ENCODE results near the gene KIF5A.

KIF5A gene

GRCh38 chr12:57623811-57624390 is 74.1 kb downstream of the KIF5A start:
- H3K4me3 ChIP-seq (ENCODE audit: low read depth, low read length) = no peak overlapping the region
- TF ChIP-seq CTCF (IDR thresholded peaks at IDR 0.05; ENCODE audit: borderline replicate concordance, insufficient read depth, low read depth, low read length) = no peak

GRCh38 chr12:57624441-57625220 is 74.8 kb downstream of the KIF5A start:
- no peak overlapping the region for H3K4me3 ChIP-seq (ENCODE audit: low read depth, low read length)
- TF ChIP-seq CTCF (IDR thresholded peaks at IDR 0.05; ENCODE audit: borderline replicate concordance, insufficient read depth, low read depth, low read length) = no peak

GRCh38 chr12:57625261-57626032 is 75.6 kb downstream of the KIF5A start:
- no peak overlapping the region for H3K4me3 ChIP-seq (ENCODE audit: low read depth, low read length)
- no peak for TF ChIP-seq CTCF (IDR thresholded peaks at IDR 0.05; ENCODE audit: borderline replicate concordance, insufficient read depth, low read depth, low read length)

- H3K4me3 ChIP-seq (ENCODE audit: low read depth, low read length) = no peak overlapping the region
- no peak for TF ChIP-seq CTCF (IDR thresholded peaks at IDR 0.05; ENCODE audit: borderline replicate concordance, insufficient read depth, low read depth, low read length)
These were observed 76.5 kb downstream of the KIF5A start for GRCh38 chr12:57626111-57626920.

GRCh38 chr12:57626921-57627445 is 77.1 kb downstream of the KIF5A start:
- no peak for TF ChIP-seq CTCF (IDR thresholded peaks at IDR 0.05; ENCODE audit: borderline replicate concordance, insufficient read depth, low read depth, low read length)
- no peak overlapping the region for H3K4me3 ChIP-seq (ENCODE audit: low read depth, low read length)

- TF ChIP-seq CTCF (IDR thresholded peaks at IDR 0.05; ENCODE audit: borderline replicate concordance, insufficient read depth, low read depth, low read length) = peak; percentile 43; the same call in 1 of the 2 replicates
These were observed 77.8 kb downstream of the KIF5A start for GRCh38 chr12:57627501-57628279.

More at GRCh38 chr12:57627501-57628279, 77.8 kb downstream of the KIF5A start:
- H3K4me3 ChIP-seq (ENCODE audit: low read depth, low read length) = no peak overlapping the region
